H9 (cell line): Measurements from ENCODE around the gene NRDE2. TPM values are rescaled to one million over a fixed set of nuclear protein-coding genes. Genes with fewer than 3 reads are reported as not detected.

Experiments used
- DNase-seq: peaks from one replicate; pipeline ENCODE4 v3.0.0-alpha.2; 2017
- H2AFZ ChIP-seq: one replicate; pipeline ENCODE4 v1.6.1; 2013; ENCODE audit warnings: mild to moderate bottlenecking, low read length, control low read depth, moderate library complexity
- H2AK5ac ChIP-seq: 2 replicates; pipeline ENCODE4 v1.6.1; 2013; ENCODE audit warnings: low read length, control low read depth, mixed read lengths; ENCODE audit not compliant: insufficient read length
- H2BK120ac ChIP-seq: one replicate; pipeline ENCODE4 v1.6.1; 2013; ENCODE audit warnings: low read depth, mild to moderate bottlenecking, low read length, control low read depth, inconsistent platforms; ENCODE audit not compliant: poor library complexity, severe bottlenecking
- H2BK12ac ChIP-seq: 2 replicates; pipeline ENCODE4 v1.6.1; 2013; ENCODE audit warnings: low read length, control low read depth, mixed read lengths, low read depth; ENCODE audit not compliant: insufficient read length
- H2BK15ac ChIP-seq: 2 replicates; pipeline ENCODE4 v1.6.1; 2013; ENCODE audit warnings: low read depth, low read length, control low read depth
- H2BK20ac ChIP-seq: one replicate; pipeline ENCODE4 v1.6.1; 2013; ENCODE audit warnings: low read depth, mild to moderate bottlenecking, low read length, control low read depth, inconsistent platforms; ENCODE audit not compliant: poor library complexity, severe bottlenecking
- H2BK5ac ChIP-seq: 2 replicates; pipeline ENCODE4 v1.6.1; 2013; ENCODE audit warnings: low read length, control low read depth, mixed read lengths; ENCODE audit not compliant: insufficient read length
- H3K14ac ChIP-seq: 2 replicates; pipeline ENCODE4 v1.6.1; 2013; ENCODE audit warnings: low read length, control low read depth; ENCODE audit not compliant: insufficient read depth
- H3K18ac ChIP-seq: 2 replicates; pipeline ENCODE4 v1.6.1; 2013; ENCODE audit warnings: low read depth, mild to moderate bottlenecking, mixed read lengths, low read length, control low read depth; ENCODE audit not compliant: insufficient read length
- H3K23ac ChIP-seq: 2 replicates; pipeline ENCODE4 v1.6.1; 2013; ENCODE audit warnings: low read length, control low read depth, mixed read lengths, low read depth; ENCODE audit not compliant: insufficient read length
- H3K23me2 ChIP-seq: 2 replicates; pipeline ENCODE4 v1.6.1; 2013; ENCODE audit warnings: low read depth, mild to moderate bottlenecking, mixed read lengths, low read length, control low read depth; ENCODE audit not compliant: insufficient read length, poor library complexity, severe bottlenecking
- H3K27ac ChIP-seq: 2 replicates; pipeline ENCODE4 v1.5.1; 2013; ENCODE audit warnings: low read length, control low read depth, mixed read lengths, low read depth; ENCODE audit not compliant: insufficient read length
- H3K27me3 ChIP-seq: 2 replicates; pipeline ENCODE4 v1.6.1; 2013; ENCODE audit warnings: low read length, control low read depth, inconsistent platforms; ENCODE audit not compliant: insufficient read depth
- H3K4ac ChIP-seq: 2 replicates; pipeline ENCODE4 v1.6.1; 2013; ENCODE audit warnings: low read depth, mild to moderate bottlenecking, control low read depth, inconsistent platforms, low read length, moderate library complexity
- H3K4me1 ChIP-seq: 2 replicates; pipeline ENCODE4 v1.6.1; 2013; ENCODE audit warnings: low read length, control low read depth, inconsistent platforms; ENCODE audit not compliant: insufficient read depth
- H3K4me2 ChIP-seq: 2 replicates; pipeline ENCODE4 v1.6.1; 2013; ENCODE audit warnings: low read length, control low read depth, mixed read lengths; ENCODE audit not compliant: insufficient read length, insufficient read depth
- H3K56ac ChIP-seq: 2 replicates; pipeline ENCODE4 v1.6.1; 2013; ENCODE audit warnings: low read depth, mild to moderate bottlenecking, mixed read lengths, low read length, control low read depth; ENCODE audit not compliant: insufficient read length
- H3K79me1 ChIP-seq: 2 replicates; pipeline ENCODE4 v1.6.1; 2013; ENCODE audit warnings: low read depth, mild to moderate bottlenecking, moderate library complexity, low read length, control low read depth, inconsistent platforms; ENCODE audit not compliant: insufficient read depth, poor library complexity, severe bottlenecking
- H3K79me2 ChIP-seq: 2 replicates; pipeline ENCODE4 v1.6.1; 2013; ENCODE audit warnings: low read length, control low read depth, inconsistent platforms; ENCODE audit not compliant: insufficient read depth
- H3K9ac ChIP-seq: 2 replicates; pipeline ENCODE4 v1.6.1; 2013; ENCODE audit warnings: low read length, control low read depth, mixed read lengths; ENCODE audit not compliant: insufficient read length; ENCODE audit errors: extremely low read depth
- H3K9me3 ChIP-seq: one replicate; pipeline ENCODE4 v1.6.1; 2013; ENCODE audit warnings: low read depth, low read length, inconsistent platforms; ENCODE audit not compliant: control insufficient read depth
- H3T11ph ChIP-seq: one replicate; pipeline ENCODE4 v1.6.1; 2013; ENCODE audit warnings: mild to moderate bottlenecking, low read length, control low read depth, inconsistent platforms
- H4K20me1 ChIP-seq: one replicate; pipeline ENCODE4 v1.6.1; 2013; ENCODE audit not compliant: control insufficient read depth, insufficient read length, insufficient read depth
- H4K5ac ChIP-seq: 2 replicates; pipeline ENCODE4 v1.6.1; 2013; ENCODE audit warnings: low read depth, mild to moderate bottlenecking, mixed read lengths, low read length, control low read depth; ENCODE audit not compliant: insufficient read length
- H4K8ac ChIP-seq: replicated peaks from 2 replicates; pipeline ENCODE4 v1.6.1; 2013; ENCODE audit warnings: low read length, control low read depth, mixed read lengths, low read depth; ENCODE audit not compliant: insufficient read length
- H4K91ac ChIP-seq: 2 replicates; pipeline ENCODE4 v1.6.1; 2013; ENCODE audit warnings: low read depth, mild to moderate bottlenecking, moderate library complexity, mixed read lengths, low read length, control low read depth; ENCODE audit not compliant: insufficient read length
- H3K27ac Mint-ChIP-seq, 3 experiments: 2 replicates in 2 of 3; 3 replicates in 1 of 3; pipeline ENCODE4 v1.8.0; 2020 to 2021; ENCODE audit warnings: mixed read lengths in 3 of 3, mild to moderate bottlenecking in 1 of 3, moderate library complexity in 1 of 3
- H3K27me3 Mint-ChIP-seq: 2 replicates; pipeline ENCODE4 v1.8.0; 2021; ENCODE audit warnings: low read depth, mild to moderate bottlenecking, moderate library complexity, mixed read lengths
- H3K36me3 Mint-ChIP-seq, 3 experiments: 2 replicates in 2 of 3; 3 replicates in 1 of 3; pipeline ENCODE4 v1.8.0; 2020 to 2021; ENCODE audit warnings: low read depth in 3 of 3, mixed read lengths in 3 of 3; ENCODE audit not compliant: insufficient read depth in 1 of 3
- H3K4me1 Mint-ChIP-seq, 2 experiments: 2 replicates each; pipeline ENCODE4 v1.8.0; 2020; ENCODE audit warnings: mixed read lengths in 2 of 2
- H3K4me3 Mint-ChIP-seq, 2 experiments: 2 replicates in 1 of 2; 3 replicates in 1 of 2; pipeline ENCODE4 v1.8.0; 2020 to 2021; ENCODE audit warnings: mild to moderate bottlenecking in 2 of 2, mixed read lengths in 2 of 2, moderate library complexity in 1 of 2
- H3K9me3 Mint-ChIP-seq, 2 experiments: 2 replicates in 1 of 2; 3 replicates in 1 of 2; pipeline ENCODE4 v1.8.0; 2020; ENCODE audit warnings: mild to moderate bottlenecking in 2 of 2, mixed read lengths in 2 of 2, moderate library complexity in 1 of 2
- CTCF ChIP-seq: fragments of 200-600 bp; sonication (generic); conservative IDR thresholded peaks from 3 replicates; pipeline ENCODE4 v1.8.0; 2021; ENCODE audit warnings: antibody characterized with exemption, mild to moderate bottlenecking
- WGBS: extraction: QIAGEN DNeasy Blood & Tissue Kit; methylation state at CpG from one replicate; pipeline ENCODE4 v1.1.7; 2013; ENCODE audit warnings: missing lambda C conversion rate, low lambda C conversion rate, mixed read lengths; ENCODE audit not compliant: insufficient read length; ENCODE audit errors: extremely low coverage; 5-methylcytosine and 5-hydroxymethylcytosine counted together
- total RNA-seq: library from RNA; stranded (reverse); gene quantifications from 2 replicates; pipeline ENCODE4 v1.2.1, GENCODE V29; 2021

Gene NRDE2
- total RNA-seq, 1 experiment from 2014 or later, result 21.2 TPM

GRCh38 chr14:90273532-90273931, 58.2 kb downstream of the NRDE2 start:
- no peak for TF ChIP-seq CTCF
- H2BK12ac ChIP-seq, result no peak overlapping the region
- H3K4me2 ChIP-seq, result no peak overlapping the region
- H3K9me3 Mint-ChIP-seq, result no peaks in the 10 kb centered on the region
- H4K91ac ChIP-seq, result no peak overlapping the region
- no peak overlapping the region for H2BK15ac ChIP-seq
- H3K23ac ChIP-seq, result no peak overlapping the region
- no peak for DNase-seq
- H3K56ac ChIP-seq, result no peak overlapping the region
- peaks cover 13 to 79% (median 55%) of the 10 kb centered on the region in 3 experiments; a peak in 6 of 7 replicates for H3K36me3 Mint-ChIP-seq
- H3K4me1 ChIP-seq, result no peaks in the 10 kb centered on the region
- H3K23me2 ChIP-seq, result no peaks in the 10 kb centered on the region
- H3K27ac ChIP-seq, result no peak overlapping the region
- no peaks in the 10 kb centered on the region for H3K79me1 ChIP-seq
- H4K20me1 ChIP-seq, result no peaks in the 10 kb centered on the region
- H3K4me3 Mint-ChIP-seq, result no peak overlapping the region
- no peaks in the 10 kb centered on the region for H3K4me1 Mint-ChIP-seq
- no peak overlapping the region for H2BK20ac ChIP-seq
- no peak overlapping the region for H2AFZ ChIP-seq
- no peaks in the 10 kb centered on the region for H3K79me2 ChIP-seq
- no peak overlapping the region for H2AK5ac ChIP-seq
- no peak overlapping the region for H2BK5ac ChIP-seq
- no peak overlapping the region for H4K8ac ChIP-seq
- H3K27ac Mint-ChIP-seq, result no peak overlapping the region; a peak in 1 of 7 replicates
- no peak overlapping the region for H4K5ac ChIP-seq
- H3K4ac ChIP-seq, result no peak overlapping the region
- H2BK120ac ChIP-seq, result no peak overlapping the region
- H3K27me3 ChIP-seq, result no peaks in the 10 kb centered on the region
- H3K27me3 Mint-ChIP-seq, result no peaks in the 10 kb centered on the region
- H3K9me3 ChIP-seq, result no peaks in the 10 kb centered on the region
- no peak overlapping the region for H3K18ac ChIP-seq
- H3T11ph ChIP-seq, result no peak overlapping the region
- no peak overlapping the region for H3K14ac ChIP-seq
- WGBS, result no CpG with 5 or more reads among the region's 8 CpGs
- no peak overlapping the region for H3K9ac ChIP-seq
